GM11168 (cell line): ENCODE measurements around the gene DNTTIP2.

ENCODE experiments used
- in situ Hi-C: fragments of 300-500 bp; cut with MboI; formaldehyde crosslinking; loops from one replicate; pipeline ENCODE4 v1.12.0; 2022; ENCODE audit warnings: low sequenced_read_pairs; ENCODE audit not compliant: unreplicated experiment

Gene DNTTIP2

GRCh38 chr1:93844262-93845045 is 34.6 kb downstream of the DNTTIP2 start:
- in situ Hi-C loops: loop anchor here (25.0 kb wide), 1 partner anchor 407 kb away; the partner anchor contains the start of gene FNBP1L

GRCh38 chr1:93842750-93843500 is 36.1 kb downstream of the DNTTIP2 start:
- in situ Hi-C loops: loop anchor here (25.0 kb wide), 1 partner anchor 406 kb away; the partner anchor contains the start of gene FNBP1L

- in situ Hi-C loops: loop anchor here (25.0 kb wide), 1 partner anchor 404 kb away; the partner anchor contains the start of gene FNBP1L
Observed at GRCh38 chr1:93841771-93842170, 37.2 kb downstream of the DNTTIP2 start.

- in situ Hi-C loops: loop anchor here (25.0 kb wide), 1 partner anchor 404 kb away; the partner anchor contains the start of gene FNBP1L
Observed at GRCh38 chr1:93840956-93841482, 38.0 kb downstream of the DNTTIP2 start.

- in situ Hi-C loops: loop anchor here (25.0 kb wide), 1 partner anchor 402 kb away; the partner anchor contains the start of gene FNBP1L
Observed at GRCh38 chr1:93839753-93840152, 39.3 kb downstream of the DNTTIP2 start.

- in situ Hi-C loops: loop anchor here (25.0 kb wide), 1 partner anchor 402 kb away; the partner anchor contains the start of gene FNBP1L
Observed at GRCh38 chr1:93839307-93839706, 39.7 kb downstream of the DNTTIP2 start.

- in situ Hi-C loops: loop anchor here (25.0 kb wide), 1 partner anchor 401 kb away; the partner anchor contains the start of gene FNBP1L
Observed at GRCh38 chr1:93837961-93838360, 41.0 kb downstream of the DNTTIP2 start.

- in situ Hi-C loops: loop anchor here (25.0 kb wide), 1 partner anchor 396 kb away; the partner anchor contains the start of gene FNBP1L
Observed at GRCh38 chr1:93833293-93833692, 45.7 kb downstream of the DNTTIP2 start.

- in situ Hi-C loops: loop anchor here (25.0 kb wide), 1 partner anchor 392 kb away; the partner anchor contains the start of gene FNBP1L
Observed at GRCh38 chr1:93829061-93829460, 49.9 kb downstream of the DNTTIP2 start.

GRCh38 chr1:93828367-93828755 is 50.6 kb downstream of the DNTTIP2 start:
- in situ Hi-C loops: loop anchor here (25.0 kb wide), 1 partner anchor 391 kb away; the partner anchor contains the start of gene FNBP1L

GRCh38 chr1:93827633-93828366 is 51.2 kb downstream of the DNTTIP2 start:
- in situ Hi-C loops: loop anchor here (25.0 kb wide), 1 partner anchor 390 kb away; the partner anchor contains the start of gene FNBP1L

GRCh38 chr1:93827128-93827527 is 51.9 kb downstream of the DNTTIP2 start:
- in situ Hi-C loops: loop anchor here (25.0 kb wide), 1 partner anchor 390 kb away; the partner anchor contains the start of gene FNBP1L

GRCh38 chr1:93824834-93825233 is 54.2 kb downstream of the DNTTIP2 start:
- in situ Hi-C loops: loop anchor here (5.0 to 25.0 kb wide), 2 partner anchors 47 to 388 kb away; partner anchors contain the start of gene FNBP1L

GRCh38 chr1:93822730-93823425 is 56.1 kb downstream of the DNTTIP2 start:
- in situ Hi-C loops: loop anchor here (5.0 kb wide), 1 partner anchor 49 kb away; no protein-coding TSS in a partner anchor

GRCh38 chr1:93821423-93822144 is 57.4 kb downstream of the DNTTIP2 start:
- in situ Hi-C loops: loop anchor here (5.0 kb wide), 1 partner anchor 51 kb away; no protein-coding TSS in a partner anchor

GRCh38 chr1:93820554-93821422 is 58.2 kb downstream of the DNTTIP2 start:
- in situ Hi-C loops: loop anchor here (5.0 kb wide), 1 partner anchor 52 kb away; no protein-coding TSS in a partner anchor

- in situ Hi-C loops: loop anchor here (5.0 kb wide), 2 partner anchors 71 to 191 kb away; no protein-coding TSS in a partner anchor
Observed at GRCh38 chr1:93818570-93818959, 60.4 kb downstream of the DNTTIP2 start.
